Upper lobe of right lung (tissue), 1 donor: Measurements from ENCODE around the gene EVA1C. TPM values are rescaled to one million over a fixed set of nuclear protein-coding genes. Genes with fewer than 3 reads are reported as not detected.

Experiments used
- ATAC-seq: fragments of 200-7000 bp; cut with Tn5 transposase; one replicate; pipeline ENCODE4 v1.9.1; 2020; ENCODE audit warnings: mild to moderate bottlenecking, moderate library complexity
- DNase-seq: peaks from one replicate; pipeline ENCODE4 v3.0.0-alpha.2; 2020
- H3K27ac ChIP-seq: fragments of 200-600 bp; one replicate; pipeline ENCODE4 v1.8.0; 2022
- H3K27me3 ChIP-seq: fragments of 200-600 bp; one replicate; pipeline ENCODE4 v1.8.0; 2022; ENCODE audit warnings: mild to moderate bottlenecking
- H3K36me3 ChIP-seq: fragments of 200-600 bp; one replicate; pipeline ENCODE4 v1.8.0; 2022
- H3K4me1 ChIP-seq: fragments of 200-600 bp; one replicate; pipeline ENCODE4 v1.8.0; 2022
- H3K4me3 ChIP-seq: fragments of 200-600 bp; one replicate; pipeline ENCODE4 v1.8.0; 2022; ENCODE audit warnings: mild to moderate bottlenecking
- H3K9me3 ChIP-seq: fragments of 200-600 bp; one replicate; pipeline ENCODE4 v1.8.0; 2022
- CTCF ChIP-seq: fragments of 200-600 bp; IDR thresholded peaks from one replicate; pipeline ENCODE4 v1.8.0; 2022; ENCODE audit warnings: antibody characterized with exemption
- intact Hi-C: fragments of 100-400 bp; cut with DNase I; formaldehyde crosslinking; loops from one replicate; pipeline ENCODE4 v1.11.0; 2022
- total RNA-seq: library from RNA; stranded (reverse); fragmentation: NEBNext Ultra II Directional; extraction: Animal tissue kit (Norgen Biotek cat#: 25700); gene quantifications from one replicate; pipeline ENCODE4 v1.2.1, GENCODE V29; 2021
- donor health status: DM: no; HTN: yes; CAD: no; lungs with severe emphysema.

The EVA1C gene
- total RNA-seq, 1 donor from 2014 or later, result 55.4 TPM

- Histone ChIP-seq H3K27me3 (no peaks in the 10 kb centered on the region), H3K4me1 (peaks cover 14% of the 10 kb centered on the region), H3K27ac (peak overlapping the region; percentile 87), H3K4me3 (peak overlapping the region; percentile 94), H3K9me3 (no peaks in the 10 kb centered on the region), H3K36me3 (no peaks in the 10 kb centered on the region)
- DNase-seq (no peak), ATAC-seq (no peak)
- no peak for TF ChIP-seq CTCF
- intact Hi-C loops, result no loop called here
Measured at GRCh38 chr21:32393677-32394001, 18.9 kb upstream of the EVA1C start.

- peak; percentile 70 for TF ChIP-seq CTCF
- Histone ChIP-seq H3K4me3 (no peak overlapping the region), H3K9me3 (no peaks in the 10 kb centered on the region), H3K36me3 (no peaks in the 10 kb centered on the region), H3K27me3 (no peaks in the 10 kb centered on the region), H3K4me1 (no peaks in the 10 kb centered on the region), H3K27ac (no peak overlapping the region)
- intact Hi-C loops, result loop anchor here (10.0 kb wide), 2 partner anchors 172 to 202 kb away; no protein-coding TSS in a partner anchor
- ATAC-seq, result peak; percentile 96
- no peak for DNase-seq
Measured at GRCh38 chr21:32403201-32403777, 9.2 kb upstream of the EVA1C start.

GRCh38 chr21:32406405-32406804 lies 6.1 kb upstream of the EVA1C start:
- H3K27ac ChIP-seq, result no peak overlapping the region

GRCh38 chr21:32410291-32410690 lies 2.2 kb upstream of the EVA1C start:
- H3K27ac ChIP-seq, result peak overlapping the region; percentile 100
- intact Hi-C loops, result no loop called here
- H3K9me3 ChIP-seq, result no peaks in the 10 kb centered on the region
- DNase-seq, result no peak
- no peaks in the 10 kb centered on the region for H3K36me3 ChIP-seq
- H3K4me1 ChIP-seq, result peaks cover 26% of the 10 kb centered on the region
- no peaks in the 10 kb centered on the region for H3K27me3 ChIP-seq
- no peak overlapping the region for H3K4me3 ChIP-seq
- TF ChIP-seq CTCF, result no peak
- ATAC-seq, result no peak

More at GRCh38 chr21:32406405-32406804, 6.1 kb upstream of the EVA1C start:
- H3K4me1 ChIP-seq, result peaks cover 9% of the 10 kb centered on the region
- no peaks in the 10 kb centered on the region for H3K27me3 ChIP-seq
- H3K36me3 ChIP-seq, result no peaks in the 10 kb centered on the region
- no peak overlapping the region for H3K4me3 ChIP-seq
- ATAC-seq (no peak), DNase-seq (no peak)
- no peak for TF ChIP-seq CTCF
- H3K9me3 ChIP-seq, result no peaks in the 10 kb centered on the region
- intact Hi-C loops, result loop anchor here (10.0 kb wide), 2 partner anchors 168 to 198 kb away; no protein-coding TSS in a partner anchor

- no peak for TF ChIP-seq CTCF
- H3K4me3 ChIP-seq, result peak overlapping the region; percentile 80
- peaks cover 30% of the 10 kb centered on the region for H3K4me1 ChIP-seq
- DNase-seq (no peak), ATAC-seq (no peak)
- no peaks in the 10 kb centered on the region for H3K36me3 ChIP-seq
- intact Hi-C loops, result no loop called here
- H3K27ac ChIP-seq, result peak overlapping the region; percentile 100
- no peaks in the 10 kb centered on the region for H3K27me3 ChIP-seq
- no peaks in the 10 kb centered on the region for H3K9me3 ChIP-seq
Measured at GRCh38 chr21:32410916-32411315, 1.6 kb upstream of the EVA1C start.
